H1 (cell line): ENCODE data around the gene GADL1. TPM values are rescaled to one million over a fixed set of nuclear protein-coding genes. Genes with fewer than 3 reads are reported as not detected.

Experiments
- ASH2L ChIP-seq: fragments of 200-600, 300-600 bp; sonication (generic); IDR thresholded peaks from one replicate; pipeline ENCODE4 v1.7.1; 2017; ENCODE audit warnings: low read length
- ATF2 ChIP-seq: IDR thresholded peaks from 2 replicates; pipeline ENCODE4 v1.6.1; 2012; ENCODE audit warnings: low read length, inconsistent platforms
- BCL11A ChIP-seq, 2 experiments: IDR thresholded peaks; one replicate each; pipeline ENCODE4 v1.6.1; 2011; ENCODE audit warnings: low read depth in 2 of 2, low read length in 2 of 2, mild to moderate bottlenecking in 2 of 2
- CBX5 ChIP-seq: fragments of 300-800, 300-1000 bp; sonication (generic); IDR thresholded peaks from 2 replicates; pipeline ENCODE4 v1.7.1; 2016; ENCODE audit warnings: antibody characterized with exemption, low read length, low read depth
- CHD2 ChIP-seq: IDR thresholded peaks from 2 replicates; pipeline ENCODE4 v1.6.1; 2012; ENCODE audit warnings: low read length, improper control_type of control experiment
- CTBP2 ChIP-seq: IDR thresholded peaks from 2 replicates; pipeline ENCODE4 v1.7.0; 2011; ENCODE audit warnings: borderline replicate concordance, mild to moderate bottlenecking, moderate library complexity, mixed read lengths, low read length; ENCODE audit not compliant: insufficient read depth, insufficient read length
- E2F6 ChIP-seq: IDR thresholded peaks from 2 replicates; pipeline ENCODE4 v1.6.1; 2012; ENCODE audit warnings: inconsistent platforms
- HDAC2 ChIP-seq, 2 experiments: fragments of 300-600 bp in 1 of 2; sonication (generic) in 1 of 2; IDR thresholded peaks; 2 replicates each; pipeline ENCODE4 v1.6.1; 2011 to 2012; ENCODE audit warnings: low read depth in 2 of 2, low read length in 2 of 2, mild to moderate bottlenecking in 2 of 2, moderate library complexity in 2 of 2, borderline replicate concordance in 1 of 2, inconsistent platforms in 1 of 2
- JUN ChIP-seq: IDR thresholded peaks from 2 replicates; pipeline ENCODE4 v1.6.1; 2011; ENCODE audit warnings: low read depth, mild to moderate bottlenecking, improper control_type of control experiment, low read length
- KDM1A ChIP-seq: fragments of 200-600, 300-600 bp; sonication (generic); IDR thresholded peaks from 2 replicates; pipeline ENCODE4 v1.7.1; 2016; ENCODE audit warnings: mild to moderate bottlenecking, low read length, borderline replicate concordance
- KDM4A ChIP-seq: IDR thresholded peaks from one replicate; pipeline ENCODE4 v1.7.1; 2012; ENCODE audit warnings: low read depth, mild to moderate bottlenecking, moderate library complexity, low read length, inconsistent platforms; ENCODE audit not compliant: severe bottlenecking
- KDM5A ChIP-seq: fragments of 200-600 bp; IDR thresholded peaks from 2 replicates; pipeline ENCODE4 v1.7.1; 2012; ENCODE audit warnings: mild to moderate bottlenecking, low read length, inconsistent platforms, mixed read lengths
- NRF1 ChIP-seq: IDR thresholded peaks from 2 replicates; pipeline ENCODE4 v1.6.1; 2011; ENCODE audit warnings: mild to moderate bottlenecking, low read depth, low read length, improper control_type of control experiment
- PHF8 ChIP-seq: fragments of 200-600 bp; sonication (generic); conservative IDR thresholded peaks from 2 replicates; pipeline ENCODE4 v1.7.1; 2012; ENCODE audit warnings: low read depth, mild to moderate bottlenecking, inconsistent platforms, low read length, moderate library complexity
- POLR2A ChIP-seq, 2 experiments: IDR thresholded peaks; 1 replicate in 1 of 2; 2 replicates in 1 of 2; pipeline ENCODE4 v1.6.1; 2011; ENCODE audit warnings: low read depth in 2 of 2, low read length in 2 of 2, mild to moderate bottlenecking in 2 of 2; ENCODE audit errors: control extremely low read depth in 1 of 2
- POLR2AphosphoS5 ChIP-seq: IDR thresholded peaks from 2 replicates; pipeline ENCODE4 v1.6.1; 2011; ENCODE audit warnings: low read depth, low read length
- RBBP5 ChIP-seq: IDR thresholded peaks from 2 replicates; pipeline ENCODE4 v1.7.1; 2012; ENCODE audit warnings: low read depth, mild to moderate bottlenecking, inconsistent platforms, low read length, moderate library complexity, borderline replicate concordance
- RFX5 ChIP-seq: IDR thresholded peaks from 2 replicates; pipeline ENCODE4 v1.6.1; 2011; ENCODE audit warnings: low read depth, low read length, improper control_type of control experiment, borderline replicate concordance
- RNF2 ChIP-seq: fragments of 200-900, 300-1000 bp; sonication (generic); IDR thresholded peaks from 2 replicates; pipeline ENCODE4 v1.7.1; 2016; ENCODE audit warnings: borderline replicate concordance, low read depth, mild to moderate bottlenecking, antibody characterized with exemption, low read length; ENCODE audit not compliant: poor library complexity, severe bottlenecking; ENCODE audit errors: missing control alignments
- SIRT6 ChIP-seq: IDR thresholded peaks from one replicate; pipeline ENCODE4 v1.7.1; 2012; ENCODE audit warnings: low read length, inconsistent platforms
- SP1 ChIP-seq: IDR thresholded peaks from 2 replicates; pipeline ENCODE4 v1.6.1; 2011; ENCODE audit warnings: low read depth, low read length
- SP2 ChIP-seq: IDR thresholded peaks from 2 replicates; pipeline ENCODE4 v1.6.1; 2012; ENCODE audit warnings: mild to moderate bottlenecking, low read length, inconsistent platforms
- SRF ChIP-seq: IDR thresholded peaks from 2 replicates; pipeline ENCODE4 v1.6.1; 2011; ENCODE audit warnings: mild to moderate bottlenecking, low read depth, low read length, moderate library complexity
- TEAD4 ChIP-seq: IDR thresholded peaks from 2 replicates; pipeline ENCODE4 v1.6.1; 2012; ENCODE audit warnings: low read depth, low read length, inconsistent platforms, mixed read lengths
- YY1 ChIP-seq: IDR thresholded peaks from 2 replicates; pipeline ENCODE4 v1.6.1; 2011; ENCODE audit warnings: low read depth, mild to moderate bottlenecking, low read length
- polyA plus RNA-seq, 7 experiments: library from polyadenylated mRNA; depleted of rRNA in 3 of 7; stranded (reverse) in 5 of 7; unstranded in 2 of 7; fragments of >200 nt in 5 of 7; fragments of 200-250 nt in 2 of 7; gene quantifications; 1 replicate in 5 of 7; 2 replicates in 1 of 7; 4 replicates in 1 of 7; pipeline versions ENCODE4 v1.2.1 to v1.2.3, GENCODE V29; 2011 to 2013; ENCODE audit warnings: missing spikeins in 2 of 7, mixed read lengths in 2 of 7
- total RNA-seq: library from RNA; stranded (reverse); fragmentation: NEBNext Ultra II Directional; extraction: Animal tissue kit (Norgen Biotek cat#: 25700); gene quantifications from 2 replicates; pipeline ENCODE4 v1.2.1, GENCODE V29; 2021

Gene GADL1
- total and polyA plus RNA-seq, 2 of the 8 experiments (the other 6 are each of a cell fraction or from before 2014, with no cell fraction given): 0.03 to 0.30 TPM

GRCh38 chr3:30750967-30751366 lies 143.5 kb downstream of the GADL1 start (continued):
- TF ChIP-seq E2F6 (no peak), RBBP5 (no peak), ATF2 (no peak), YY1 (no peak), TEAD4 (no peak), KDM4A (no peak), RNF2 (no peak), CTBP2 (no peak), KDM1A (peak; percentile 12; the same call in 1 of the 2 replicates), SP1 (peak; percentile 96), RFX5 (no peak), KDM5A (no peak), CHD2 (peak; percentile 76), SIRT6 (no peak), SP2 (peak; percentile 33; the same call in 1 of the 2 replicates), SRF (no peak), ASH2L (no peak), JUN (no peak), PHF8 (no peak), POLR2AphosphoS5 (no peak), HDAC2 (IDR thresholded peaks at IDR 0.05; ENCODE audit: borderline replicate concordance in 1 of 2, low read depth in 2 of 2, low read length in 2 of 2) (no peak), POLR2A (IDR thresholded peaks at IDR 0.05; ENCODE audit: control extremely low read depth in 1 of 2, low read depth in 2 of 2, low read length in 2 of 2) (no peak), CBX5 (no peak), BCL11A (IDR thresholded peaks at IDR 0.05; ENCODE audit: low read depth in 2 of 2, low read length in 2 of 2) (no peak), NRF1 (no peak)
